ENCODE measurements around the gene TP53AIP1.

TP53AIP1 gene

GRCh38 chr11:128911701-128912100 lies 31.0 kb downstream of the TP53AIP1 start:
- Histone ChIP-seq H3K4me3 (ENCODE audit: low read length) (no peak overlapping the region), H3K4me1 (ENCODE audit: insufficient read depth, low read length) (no peaks in the 10 kb centered on the region), H3K9ac (ENCODE audit: low read depth, low read length) (no peak overlapping the region), H3K27me3 (ENCODE audit: insufficient read depth, low read length) (peaks cover 32% of the 10 kb centered on the region), H3K9me3 (ENCODE audit: insufficient read depth, low read depth, low read length) (no peaks in the 10 kb centered on the region), H3K27ac (ENCODE audit: low read length) (no peak overlapping the region), H3K36me3 (ENCODE audit: insufficient read depth, low read depth, low read length) (no peaks in the 10 kb centered on the region; the same call in 1 of the 2 replicates)

GRCh38 chr11:128911239-128911638 lies 31.4 kb downstream of the TP53AIP1 start:
- H3K4me1 ChIP-seq (ENCODE audit: insufficient read depth, low read length), result no peaks in the 10 kb centered on the region
- no peak overlapping the region for H3K4me3 ChIP-seq (ENCODE audit: low read length)
- no peak overlapping the region for H3K27ac ChIP-seq (ENCODE audit: low read length)
- H3K36me3 ChIP-seq (ENCODE audit: insufficient read depth, low read depth, low read length), result no peaks in the 10 kb centered on the region; the same call in 1 of the 2 replicates
- peaks cover 37% of the 10 kb centered on the region for H3K27me3 ChIP-seq (ENCODE audit: insufficient read depth, low read length)
- H3K9me3 ChIP-seq (ENCODE audit: insufficient read depth, low read depth, low read length), result no peaks in the 10 kb centered on the region
- H3K9ac ChIP-seq (ENCODE audit: low read depth, low read length), result no peak overlapping the region

DNA sequence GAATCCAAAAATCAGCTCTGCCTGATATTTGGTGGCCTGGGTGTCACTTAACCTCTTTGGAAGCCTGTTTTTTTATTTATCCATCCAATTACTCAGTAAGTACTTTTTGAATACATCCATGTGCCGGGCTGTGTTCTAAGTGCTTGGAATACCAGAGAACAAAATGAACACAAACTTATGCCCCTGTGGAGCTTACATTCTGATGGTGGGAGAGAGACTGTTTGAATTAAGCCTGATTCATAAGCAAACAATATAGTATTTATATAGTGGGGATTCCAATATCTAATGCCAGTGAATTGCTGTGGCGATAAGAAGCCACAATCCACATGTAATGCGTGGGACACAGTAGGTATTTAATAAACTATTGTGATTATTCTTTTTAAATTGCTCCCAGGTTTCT lies 32.1 kb downstream of the TP53AIP1 start:
- Histone ChIP-seq H3K27ac (ENCODE audit: low read length) (no peak overlapping the region), H3K9ac (ENCODE audit: low read depth, low read length) (no peak overlapping the region), H3K36me3 (ENCODE audit: insufficient read depth, low read depth, low read length) (no peaks in the 10 kb centered on the region; the same call in 1 of the 2 replicates), H3K4me3 (ENCODE audit: low read length) (no peak overlapping the region), H3K4me1 (ENCODE audit: insufficient read depth, low read length) (no peaks in the 10 kb centered on the region), H3K27me3 (ENCODE audit: insufficient read depth, low read length) (peaks cover 43% of the 10 kb centered on the region), H3K9me3 (ENCODE audit: insufficient read depth, low read depth, low read length) (no peaks in the 10 kb centered on the region)

GRCh38 chr11:128909438-128910125 lies 33.1 kb downstream of the TP53AIP1 start:
- Histone ChIP-seq H3K27ac (ENCODE audit: low read length) (no peak overlapping the region), H3K4me1 (ENCODE audit: insufficient read depth, low read length) (peaks cover 3% of the 10 kb centered on the region; the same call in 1 of the 2 replicates), H3K36me3 (ENCODE audit: insufficient read depth, low read depth, low read length) (no peaks in the 10 kb centered on the region; the same call in 1 of the 2 replicates), H3K9me3 (ENCODE audit: insufficient read depth, low read depth, low read length) (no peaks in the 10 kb centered on the region), H3K27me3 (ENCODE audit: insufficient read depth, low read length) (peaks cover 53% of the 10 kb centered on the region), H3K9ac (ENCODE audit: low read depth, low read length) (no peak overlapping the region), H3K4me3 (ENCODE audit: low read length) (no peak overlapping the region)

GRCh38 chr11:128908391-128909246 lies 34.1 kb downstream of the TP53AIP1 start:
- H3K9ac ChIP-seq (ENCODE audit: low read depth, low read length), result no peak overlapping the region
- peaks cover 63% of the 10 kb centered on the region for H3K27me3 ChIP-seq (ENCODE audit: insufficient read depth, low read length)
- H3K27ac ChIP-seq (ENCODE audit: low read length), result no peak overlapping the region
- H3K9me3 ChIP-seq (ENCODE audit: insufficient read depth, low read depth, low read length), result no peaks in the 10 kb centered on the region
- H3K36me3 ChIP-seq (ENCODE audit: insufficient read depth, low read depth, low read length), result no peaks in the 10 kb centered on the region; the same call in 1 of the 2 replicates
- H3K4me3 ChIP-seq (ENCODE audit: low read length), result no peak overlapping the region
- peaks cover 10% of the 10 kb centered on the region; the same call in 1 of the 2 replicates for H3K4me1 ChIP-seq (ENCODE audit: insufficient read depth, low read length)

- Histone ChIP-seq H3K9me3 (ENCODE audit: insufficient read depth, low read depth, low read length) (no peaks in the 10 kb centered on the region), H3K9ac (ENCODE audit: low read depth, low read length) (no peak overlapping the region), H3K27me3 (ENCODE audit: insufficient read depth, low read length) (peaks cover 73% of the 10 kb centered on the region), H3K4me3 (ENCODE audit: low read length) (no peak overlapping the region), H3K36me3 (ENCODE audit: insufficient read depth, low read depth, low read length) (no peaks in the 10 kb centered on the region; the same call in 1 of the 2 replicates), H3K27ac (ENCODE audit: low read length) (no peak overlapping the region), H3K4me1 (ENCODE audit: insufficient read depth, low read length) (peaks cover 10% of the 10 kb centered on the region; the same call in 1 of the 2 replicates)
Observed at GRCh38 chr11:128907585-128907984, 35.1 kb downstream of the TP53AIP1 start.

DNA sequence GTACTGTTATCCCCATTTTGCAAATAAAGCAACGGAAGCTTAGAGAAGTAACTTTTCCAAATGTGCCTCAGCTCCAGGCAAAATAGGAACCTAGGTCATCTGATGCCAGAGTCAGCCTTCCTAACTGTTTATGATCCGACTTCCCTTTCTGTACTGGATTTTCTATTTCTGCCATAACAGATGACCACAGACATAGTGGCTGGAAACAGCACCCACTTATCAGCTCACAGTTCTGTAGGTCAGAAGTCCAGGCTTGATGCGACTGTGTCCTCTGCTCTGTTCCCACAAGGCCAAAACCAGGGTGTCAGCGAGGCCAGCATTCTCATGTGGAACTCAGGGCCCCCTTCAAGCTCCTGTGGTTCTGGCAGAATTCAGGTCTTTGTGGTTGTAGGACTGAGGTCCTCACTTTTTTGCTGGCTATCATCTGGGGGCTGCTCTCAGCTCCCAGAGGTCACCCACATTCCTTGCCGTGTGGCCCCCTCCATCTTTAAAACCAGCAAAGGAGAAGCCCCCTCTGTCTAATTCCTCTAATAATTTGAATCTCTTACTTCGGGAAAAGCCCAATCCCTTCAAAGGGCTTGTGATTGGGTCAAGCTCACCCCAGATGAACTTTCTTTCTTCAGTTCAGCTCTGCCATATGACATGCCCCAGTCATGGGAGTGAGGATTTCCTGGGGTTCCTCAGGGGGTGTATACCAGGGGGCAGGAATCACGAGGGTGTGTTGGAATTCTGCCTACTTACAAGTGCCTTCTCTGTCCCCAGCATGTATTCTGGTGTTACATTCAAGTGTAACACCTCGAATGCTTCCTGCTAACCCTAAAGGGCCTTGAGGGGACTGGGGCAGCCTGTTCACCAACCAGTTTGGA lies 36.3 kb downstream of the TP53AIP1 start:
- peaks cover 10% of the 10 kb centered on the region; the same call in 1 of the 2 replicates for H3K4me1 ChIP-seq (ENCODE audit: insufficient read depth, low read length)
- H3K4me3 ChIP-seq (ENCODE audit: low read length), result peak overlapping the region; percentile 66
- no peaks in the 10 kb centered on the region for H3K36me3 ChIP-seq (ENCODE audit: insufficient read depth, low read depth, low read length)
- no peak overlapping the region for H3K27ac ChIP-seq (ENCODE audit: low read length)
- no peak overlapping the region for H3K9ac ChIP-seq (ENCODE audit: low read depth, low read length)
- H3K27me3 ChIP-seq (ENCODE audit: insufficient read depth, low read length), result peaks cover 85% of the 10 kb centered on the region
- no peaks in the 10 kb centered on the region for H3K9me3 ChIP-seq (ENCODE audit: insufficient read depth, low read depth, low read length)

DNA sequence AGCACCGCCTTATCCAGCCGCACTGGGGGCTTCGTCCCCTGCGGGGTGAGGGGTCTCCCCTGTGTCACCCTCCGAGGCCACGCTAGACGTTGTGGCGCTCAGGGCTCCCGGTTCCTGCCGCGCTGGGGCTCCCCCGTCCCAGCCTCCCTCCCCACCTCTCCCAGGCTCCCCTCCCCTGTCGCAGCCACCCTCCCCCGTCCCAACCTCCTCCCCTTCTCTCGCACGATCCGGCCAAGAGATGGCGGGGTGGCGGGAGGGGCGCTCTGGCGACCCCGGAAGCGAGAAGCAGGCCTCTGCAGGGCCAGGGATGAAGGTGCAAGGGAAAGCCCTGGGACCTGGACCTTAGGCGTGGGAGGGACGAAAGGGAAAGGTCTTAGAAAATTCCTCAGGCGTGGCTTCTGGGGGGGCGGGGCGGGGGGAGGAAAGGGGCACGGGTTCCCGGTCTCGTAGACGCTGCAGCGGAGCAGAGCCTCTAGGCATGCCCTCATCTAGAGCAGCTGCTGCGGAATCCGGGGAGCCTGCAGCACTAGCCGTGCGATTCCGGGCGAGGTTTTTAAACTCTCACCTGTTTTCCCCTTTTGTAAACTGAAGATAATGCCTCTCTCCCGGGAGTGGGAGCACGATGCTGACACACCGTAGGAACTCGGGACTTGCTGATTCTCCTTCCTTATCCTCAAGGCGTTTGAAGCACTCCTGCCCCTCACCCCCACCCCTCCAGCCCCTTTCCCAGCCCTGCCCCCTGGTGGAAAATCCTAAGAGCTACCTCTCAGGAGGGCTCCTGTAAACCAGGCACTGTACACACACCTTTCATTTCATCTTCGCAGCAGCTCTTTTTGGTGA lies 37.1 kb downstream of the TP53AIP1 start:
- H3K9ac ChIP-seq (ENCODE audit: low read depth, low read length), result no peak overlapping the region
- H3K27me3 ChIP-seq (ENCODE audit: insufficient read depth, low read length), result peaks cover 93% of the 10 kb centered on the region
- H3K27ac ChIP-seq (ENCODE audit: low read length), result no peak overlapping the region

GRCh38 chr11:128904656-128905344 lies 37.9 kb downstream of the TP53AIP1 start:
- no peaks in the 10 kb centered on the region for H3K9me3 ChIP-seq (ENCODE audit: insufficient read depth, low read depth, low read length)
- no peak overlapping the region for H3K27ac ChIP-seq (ENCODE audit: low read length)
- peaks cover 10% of the 10 kb centered on the region; the same call in 1 of the 2 replicates for H3K4me1 ChIP-seq (ENCODE audit: insufficient read depth, low read length)
- H3K4me3 ChIP-seq (ENCODE audit: low read length), result peak overlapping the region; percentile 66
- H3K36me3 ChIP-seq (ENCODE audit: insufficient read depth, low read depth, low read length), result no peaks in the 10 kb centered on the region
- peaks cover 100% of the 10 kb centered on the region for H3K27me3 ChIP-seq (ENCODE audit: insufficient read depth, low read length)
- no peak overlapping the region for H3K9ac ChIP-seq (ENCODE audit: low read depth, low read length)

More for the DNA sequence above, 37.1 kb downstream of the TP53AIP1 start:
- Histone ChIP-seq H3K9me3 (ENCODE audit: insufficient read depth, low read depth, low read length) (no peaks in the 10 kb centered on the region), H3K4me1 (ENCODE audit: insufficient read depth, low read length) (peaks cover 10% of the 10 kb centered on the region; the same call in 1 of the 2 replicates), H3K36me3 (ENCODE audit: insufficient read depth, low read depth, low read length) (no peaks in the 10 kb centered on the region), H3K4me3 (ENCODE audit: low read length) (peak overlapping the region; percentile 66)

GRCh38 chr11:128904303-128904655 lies 38.4 kb downstream of the TP53AIP1 start:
- Histone ChIP-seq H3K27me3 (ENCODE audit: insufficient read depth, low read length) (peaks cover 100% of the 10 kb centered on the region), H3K4me3 (ENCODE audit: low read length) (peak overlapping the region; percentile 66), H3K27ac (ENCODE audit: low read length) (no peak overlapping the region)

More at GRCh38 chr11:128904303-128904655, 38.4 kb downstream of the TP53AIP1 start:
- H3K4me1 ChIP-seq (ENCODE audit: insufficient read depth, low read length), result peaks cover 10% of the 10 kb centered on the region; the same call in 1 of the 2 replicates
- no peaks in the 10 kb centered on the region for H3K36me3 ChIP-seq (ENCODE audit: insufficient read depth, low read depth, low read length)
- no peaks in the 10 kb centered on the region for H3K9me3 ChIP-seq (ENCODE audit: insufficient read depth, low read depth, low read length)
- H3K9ac ChIP-seq (ENCODE audit: low read depth, low read length), result no peak overlapping the region
